Measurements from ENCODE around the gene KRT81.
"Not testable (repeated sequence)": the region's sequence is repeated elsewhere in the genome, so short reads cannot be mapped to it uniquely, and the experiment has no call there.

DNA sequence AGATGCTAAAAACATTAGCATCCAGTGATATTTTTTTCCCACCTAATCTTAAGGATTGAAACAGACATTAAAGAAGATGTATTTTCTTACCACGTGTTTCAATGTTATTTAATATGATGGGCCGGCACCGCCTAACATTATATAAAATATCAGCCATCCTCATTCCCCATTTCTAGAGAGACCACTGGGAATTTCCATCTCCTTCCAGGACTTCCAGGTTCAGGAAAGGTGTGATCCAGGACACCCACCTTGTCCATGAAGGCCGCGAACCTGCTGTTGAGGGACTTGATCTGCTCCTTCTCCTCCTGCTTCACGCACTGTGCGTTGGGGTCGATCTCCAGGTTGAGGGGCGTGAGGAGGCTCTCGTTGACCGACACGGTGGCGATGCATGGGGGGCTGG, 33.4 kb downstream of the KRT81 start:
- TF ChIP-seq, protein P1, sequence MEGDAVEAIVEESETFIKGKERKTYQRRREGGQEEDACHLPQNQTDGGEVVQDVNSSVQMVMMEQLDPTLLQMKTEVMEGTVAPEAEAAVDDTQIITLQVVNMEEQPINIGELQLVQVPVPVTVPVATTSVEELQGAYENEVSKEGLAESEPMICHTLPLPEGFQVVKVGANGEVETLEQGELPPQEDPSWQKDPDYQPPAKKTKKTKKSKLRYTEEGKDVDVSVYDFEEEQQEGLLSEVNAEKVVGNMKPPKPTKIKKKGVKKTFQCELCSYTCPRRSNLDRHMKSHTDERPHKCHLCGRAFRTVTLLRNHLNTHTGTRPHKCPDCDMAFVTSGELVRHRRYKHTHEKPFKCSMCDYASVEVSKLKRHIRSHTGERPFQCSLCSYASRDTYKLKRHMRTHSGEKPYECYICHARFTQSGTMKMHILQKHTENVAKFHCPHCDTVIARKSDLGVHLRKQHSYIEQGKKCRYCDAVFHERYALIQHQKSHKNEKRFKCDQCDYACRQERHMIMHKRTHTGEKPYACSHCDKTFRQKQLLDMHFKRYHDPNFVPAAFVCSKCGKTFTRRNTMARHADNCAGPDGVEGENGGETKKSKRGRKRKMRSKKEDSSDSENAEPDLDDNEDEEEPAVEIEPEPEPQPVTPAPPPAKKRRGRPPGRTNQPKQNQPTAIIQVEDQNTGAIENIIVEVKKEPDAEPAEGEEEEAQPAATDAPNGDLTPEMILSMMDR (conservative IDR thresholded peaks at IDR 0.05) = not testable (repeated sequence)
- TF ChIP-seq ZFX (IDR thresholded peaks at IDR 0.05) = not testable (repeated sequence)

Data from C4-2B (cell line).